ENCODE measurements around the gene SART3. TPM values are rescaled to one million over a fixed set of nuclear protein-coding genes. Genes with fewer than 3 reads are reported as not detected.

The SART3 gene
- total RNA-seq, 1 experiment from 2014 or later, result 89.4 TPM

DNA sequence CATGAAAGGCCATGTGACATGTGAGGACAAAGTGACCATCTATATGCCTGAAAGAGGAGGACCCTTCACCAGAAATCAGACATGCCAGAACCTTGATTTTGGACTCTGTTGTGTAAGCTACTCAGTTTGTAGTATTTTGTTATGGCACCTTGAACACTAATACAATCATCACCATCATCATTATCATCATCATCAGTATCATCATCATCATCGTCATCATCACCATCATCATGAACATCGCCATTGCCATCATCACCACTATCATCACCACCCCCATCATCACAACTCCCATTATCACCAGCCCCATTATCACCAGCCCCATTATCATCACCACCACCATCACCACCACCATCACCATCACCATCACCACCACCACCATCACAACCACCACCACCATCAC is 17.3 kb upstream of the SART3 start:
- peaks cover 4 to 11% (median 4%) of the 10 kb centered on the region in 3 experiments; a peak in 5 of 7 replicates for H3K36me3 Mint-ChIP-seq (ENCODE audit: insufficient read depth in 1 of 3, low read depth in 3 of 3)
- TF ChIP-seq, protein P1, sequence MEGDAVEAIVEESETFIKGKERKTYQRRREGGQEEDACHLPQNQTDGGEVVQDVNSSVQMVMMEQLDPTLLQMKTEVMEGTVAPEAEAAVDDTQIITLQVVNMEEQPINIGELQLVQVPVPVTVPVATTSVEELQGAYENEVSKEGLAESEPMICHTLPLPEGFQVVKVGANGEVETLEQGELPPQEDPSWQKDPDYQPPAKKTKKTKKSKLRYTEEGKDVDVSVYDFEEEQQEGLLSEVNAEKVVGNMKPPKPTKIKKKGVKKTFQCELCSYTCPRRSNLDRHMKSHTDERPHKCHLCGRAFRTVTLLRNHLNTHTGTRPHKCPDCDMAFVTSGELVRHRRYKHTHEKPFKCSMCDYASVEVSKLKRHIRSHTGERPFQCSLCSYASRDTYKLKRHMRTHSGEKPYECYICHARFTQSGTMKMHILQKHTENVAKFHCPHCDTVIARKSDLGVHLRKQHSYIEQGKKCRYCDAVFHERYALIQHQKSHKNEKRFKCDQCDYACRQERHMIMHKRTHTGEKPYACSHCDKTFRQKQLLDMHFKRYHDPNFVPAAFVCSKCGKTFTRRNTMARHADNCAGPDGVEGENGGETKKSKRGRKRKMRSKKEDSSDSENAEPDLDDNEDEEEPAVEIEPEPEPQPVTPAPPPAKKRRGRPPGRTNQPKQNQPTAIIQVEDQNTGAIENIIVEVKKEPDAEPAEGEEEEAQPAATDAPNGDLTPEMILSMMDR (conservative IDR thresholded peaks at IDR 0.05), result no peak
- Histone ChIP-seq H3K27me3 (ENCODE audit: insufficient read depth, low read length) (no peaks in the 10 kb centered on the region), H3K18ac (ENCODE audit: insufficient read length, low read depth, low read length) (no peak overlapping the region), H3K27ac (ENCODE audit: insufficient read length, low read depth, low read length) (no peak overlapping the region), H2BK15ac (ENCODE audit: low read depth, low read length) (no peak overlapping the region), H2AFZ (ENCODE audit: low read length) (no peak overlapping the region), H3K23me2 (ENCODE audit: insufficient read length, low read depth, low read length, poor library complexity, severe bottlenecking) (no peaks in the 10 kb centered on the region), H3K9me3 (ENCODE audit: control insufficient read depth, low read depth, low read length) (no peaks in the 10 kb centered on the region), H3K23ac (ENCODE audit: insufficient read length, low read depth, low read length) (no peak overlapping the region), H3K4me2 (ENCODE audit: insufficient read depth, insufficient read length, low read length) (no peak overlapping the region), H2BK20ac (ENCODE audit: low read depth, low read length, poor library complexity, severe bottlenecking) (no peak overlapping the region), H4K8ac (replicated peaks; ENCODE audit: insufficient read length, low read depth, low read length) (no peak overlapping the region), H2BK120ac (ENCODE audit: low read depth, low read length, poor library complexity, severe bottlenecking) (no peak overlapping the region), H4K91ac (ENCODE audit: insufficient read length, low read depth, low read length) (no peak overlapping the region), H3T11ph (ENCODE audit: low read length) (no peak overlapping the region), H2AK5ac (ENCODE audit: insufficient read length, low read length) (no peak overlapping the region), H4K5ac (ENCODE audit: insufficient read length, low read depth, low read length) (no peak overlapping the region), H4K20me1 (ENCODE audit: control insufficient read depth, insufficient read depth, insufficient read length) (no peaks in the 10 kb centered on the region), H3K9ac (ENCODE audit: extremely low read depth, insufficient read length, low read length) (no peak overlapping the region), H3K4me1 (ENCODE audit: insufficient read depth, low read length) (no peaks in the 10 kb centered on the region), H3K56ac (ENCODE audit: insufficient read length, low read depth, low read length) (no peak overlapping the region), H2BK5ac (ENCODE audit: insufficient read length, low read length) (no peak overlapping the region), H3K79me1 (ENCODE audit: insufficient read depth, low read depth, low read length, poor library complexity, severe bottlenecking) (no peaks in the 10 kb centered on the region), H3K4ac (ENCODE audit: low read depth, low read length) (no peak overlapping the region), H3K79me2 (ENCODE audit: insufficient read depth, low read length) (no peaks in the 10 kb centered on the region), H3K14ac (ENCODE audit: insufficient read depth, low read length) (no peak overlapping the region), H2BK12ac (ENCODE audit: insufficient read length, low read depth, low read length) (no peak overlapping the region)
- peaks cover 9 to 10% of the 10 kb centered on the region in 2 experiments for H3K9me3 Mint-ChIP-seq
- H3K4me3 Mint-ChIP-seq, result 0 out of 5 replicates have a peak overlapping the region, but pooled peaks of 1 of the 2 experiments have one; percentile 25
- peaks cover 6% of the 10 kb centered on the region for H3K27me3 Mint-ChIP-seq (ENCODE audit: low read depth)
- H3K4me1 Mint-ChIP-seq, result 0 out of 4 replicates have a peak, but pooled peaks cover 0 to 1% of the 10 kb centered on the region in 2 experiments
- DNase-seq, result no peak
- no peak overlapping the region for H3K27ac Mint-ChIP-seq
- WGBS (ENCODE audit: extremely low coverage, insufficient read length, low lambda C conversion rate), result no CpG with 5 or more reads among the region's 2 CpGs

All from H9 (cell line).